Caki2 (cell line): ENCODE results near the gene CCDC73. TPM values are rescaled to one million over a fixed set of nuclear protein-coding genes. Genes with fewer than 3 reads are reported as not detected.

ENCODE experiments used
- DNase-seq: peaks from one replicate; pipeline ENCODE4 v3.0.0-alpha.2; 2015; ENCODE audit warnings: low read depth
- in situ Hi-C: cut with HindIII; loops from 2 replicates; pipeline ENCODE4 v1.10.0; 2016; ENCODE audit warnings: low sequenced_read_pairs, low pct_unique_long_range_greater_than_20kb, mixed read lengths
- total RNA-seq: library from RNA; depleted of rRNA; stranded (reverse); fragments of >200 nt; shearing (Covaris generic); gene quantifications from 2 replicates; pipeline ENCODE4 v1.2.3, GENCODE V29; 2014; ENCODE audit warnings: low replicate concordance; rRNA removed

CCDC73 gene
- total RNA-seq, 1 experiment from 2014 or later, result not detected

DNA sequence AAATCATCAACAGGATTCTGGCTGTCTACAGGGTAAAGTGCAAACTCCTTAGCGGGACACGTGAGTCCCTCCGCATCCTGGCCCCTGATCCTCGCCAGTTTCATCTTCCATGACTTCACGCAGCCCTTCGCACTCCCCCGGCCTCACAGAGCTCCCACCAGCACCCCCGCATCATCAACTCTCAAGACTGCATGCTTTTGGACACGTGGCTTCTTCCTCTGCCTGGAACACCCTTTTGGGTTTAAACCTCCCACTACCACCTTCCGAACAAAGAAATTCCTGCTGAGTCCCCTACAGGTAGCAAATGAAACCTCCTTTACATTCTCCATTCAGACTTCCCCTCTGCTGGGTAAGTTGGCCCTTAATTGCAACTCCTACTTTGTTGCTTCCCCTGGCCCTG, 223.4 kb downstream of the CCDC73 start:
- no peak for DNase-seq
- in situ Hi-C loops, result no loop called here

DNA sequence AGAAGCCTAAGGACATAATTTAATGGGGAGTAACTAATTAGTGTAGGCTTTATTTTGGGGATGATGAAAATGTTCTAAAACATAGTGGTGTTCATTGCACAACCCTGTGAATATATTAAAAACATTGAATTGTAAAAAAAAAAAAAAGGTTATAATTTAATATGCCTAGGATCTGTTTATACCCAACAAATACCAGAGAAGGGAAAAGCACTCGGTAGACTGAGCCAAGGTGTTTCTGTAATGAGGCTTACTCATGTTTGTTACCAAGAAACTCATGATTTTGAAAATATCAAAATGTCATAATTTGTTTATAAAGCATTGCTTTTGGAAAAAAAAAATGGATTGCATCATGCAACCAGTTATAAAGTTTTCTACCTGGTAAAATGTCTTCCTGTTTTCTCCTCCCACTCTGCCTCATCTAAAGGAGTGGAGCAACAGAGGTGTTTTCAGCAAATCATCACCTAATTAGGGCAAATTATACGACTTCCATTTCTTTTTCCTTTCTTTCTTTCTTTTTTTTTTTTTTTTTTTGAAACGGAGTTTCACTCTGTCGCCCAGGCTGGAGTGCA, 225.1 kb downstream of the CCDC73 start:
- no peak for DNase-seq
- in situ Hi-C loops, result no loop called here

DNA sequence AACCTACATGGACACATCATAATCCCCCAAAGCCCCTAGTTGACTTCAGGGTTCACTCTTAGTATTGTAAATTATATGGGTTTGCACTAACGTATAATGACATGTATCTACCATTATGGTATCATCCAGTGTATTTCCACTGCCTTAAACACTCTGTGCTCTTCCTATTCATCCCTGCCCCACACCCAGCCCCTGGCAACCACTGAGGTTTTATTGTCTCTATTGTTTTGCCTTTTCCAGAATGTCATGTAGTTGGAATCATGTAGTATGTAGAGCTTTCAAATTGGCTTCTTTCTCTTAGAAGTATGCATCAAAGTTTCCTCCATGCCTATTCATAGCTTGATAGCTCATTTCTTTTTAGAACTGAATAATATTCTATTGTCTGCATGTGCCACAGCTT, 227.3 kb downstream of the CCDC73 start:
- in situ Hi-C loops, result no loop called here
- DNase-seq, result no peak

DNA sequence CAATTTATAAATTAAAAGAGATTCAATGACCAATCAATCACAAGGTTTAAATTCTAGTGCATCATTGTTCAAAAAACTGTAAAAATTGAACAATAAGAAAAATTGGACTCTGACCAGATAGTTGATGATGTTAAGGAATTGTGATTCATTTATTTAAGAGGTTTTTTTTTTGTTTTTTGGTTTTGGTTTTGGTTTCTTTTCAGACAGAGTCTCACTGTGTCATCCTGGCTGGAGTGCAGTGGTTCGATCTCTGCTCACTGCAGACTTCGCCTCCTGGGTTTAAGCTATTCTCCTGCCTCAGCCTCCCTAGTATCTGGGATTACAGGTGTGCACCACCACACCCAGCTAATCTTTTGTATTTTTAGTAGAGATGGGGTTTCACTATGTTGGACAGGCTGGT, 227.9 kb downstream of the CCDC73 start:
- in situ Hi-C loops, result no loop called here
- DNase-seq, result no peak

DNA sequence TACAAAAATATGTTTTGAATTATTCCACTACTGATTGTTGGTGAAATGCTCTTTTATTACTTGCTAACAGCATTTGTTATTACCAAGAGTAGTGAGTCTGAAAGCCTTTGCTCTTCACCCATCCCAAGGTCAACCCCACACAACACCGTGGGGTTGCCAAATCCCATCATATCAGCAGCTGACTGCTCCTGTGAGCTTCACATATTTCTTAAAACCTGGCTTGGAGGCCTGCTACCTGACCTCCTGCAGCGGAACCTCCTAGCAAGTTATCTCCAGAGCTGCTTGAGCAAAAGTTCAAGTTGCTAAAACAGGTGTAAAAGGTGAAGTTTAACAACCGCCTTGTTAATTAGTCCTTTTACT, 230.9 kb downstream of the CCDC73 start:
- no peak for DNase-seq
- in situ Hi-C loops, result no loop called here

DNA sequence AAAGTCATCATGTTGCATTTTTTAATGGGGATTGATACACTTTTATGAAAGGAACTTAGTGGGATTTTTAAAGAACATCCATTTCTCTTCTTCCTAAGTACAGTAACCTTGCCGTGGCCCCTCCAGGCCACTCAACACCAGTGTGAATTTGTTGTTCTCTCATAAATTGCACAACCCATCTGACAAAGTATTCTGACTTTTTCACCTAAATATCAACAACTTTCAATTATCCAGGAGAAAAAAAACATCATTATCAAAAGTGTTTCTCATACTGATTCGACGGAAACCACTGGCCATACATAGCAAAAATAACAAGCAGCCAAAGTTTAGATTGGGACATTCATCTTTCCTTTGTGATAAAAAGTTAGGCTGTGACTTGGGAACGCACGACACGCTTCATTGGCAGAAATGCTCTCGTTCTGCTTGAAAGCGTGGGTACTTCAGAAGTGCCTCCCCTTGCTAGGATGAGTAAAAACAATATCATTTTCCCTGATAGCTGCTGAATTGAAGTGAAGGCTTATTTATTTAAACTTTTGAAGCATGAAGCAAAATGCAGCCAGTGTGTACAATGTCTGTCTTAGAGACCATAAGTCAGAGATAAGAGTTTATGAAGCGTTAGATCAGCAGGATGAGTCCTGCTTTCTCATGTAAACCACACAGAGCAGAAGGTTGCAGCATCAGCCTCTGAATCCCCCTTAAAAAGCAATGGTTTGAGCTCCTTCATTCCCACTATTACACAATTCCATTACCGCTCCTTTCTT, 231.4 kb downstream of the CCDC73 start:
- peak; percentile 93 for DNase-seq
- in situ Hi-C loops, result no loop called here

DNA sequence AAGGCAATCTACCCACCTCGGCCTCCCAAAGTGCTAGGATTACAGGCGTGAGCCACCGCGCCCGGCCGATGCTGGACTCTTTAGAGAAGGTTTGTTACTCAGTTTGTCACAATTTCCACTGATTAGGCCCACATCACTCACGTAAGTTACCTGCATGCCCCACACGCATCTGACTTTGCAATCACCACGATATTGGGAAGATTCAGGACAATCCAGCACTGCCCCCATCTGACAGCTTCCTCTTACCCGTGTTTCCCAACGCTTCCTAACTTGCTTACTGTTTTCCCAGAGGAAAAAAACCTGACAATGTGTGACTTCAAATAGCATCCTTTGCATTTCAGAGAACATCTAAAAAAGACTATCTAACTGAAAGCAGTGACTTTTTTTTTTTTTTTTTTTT, 232.6 kb downstream of the CCDC73 start:
- in situ Hi-C loops, result no loop called here
- no peak for DNase-seq

DNA sequence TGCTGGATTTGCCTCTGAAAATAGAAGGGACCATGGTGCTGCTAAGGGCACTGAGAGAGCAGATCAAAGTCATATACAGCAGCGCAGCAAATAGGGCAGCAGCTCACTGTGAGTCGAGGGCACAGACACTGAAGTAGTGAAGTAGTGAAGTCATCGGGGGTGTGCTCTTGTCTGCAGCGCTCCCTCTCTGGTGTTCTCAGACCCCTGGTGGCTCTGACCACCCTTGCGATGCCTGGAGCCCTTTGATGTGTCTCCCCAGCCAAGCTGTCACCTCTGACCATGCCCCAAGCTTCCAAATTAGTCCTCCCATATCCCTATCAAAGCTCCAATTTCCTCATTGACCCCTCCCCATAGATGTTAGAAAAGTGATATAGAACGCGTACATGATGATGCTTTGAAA, 238.6 kb downstream of the CCDC73 start:
- DNase-seq, result no peak
- in situ Hi-C loops, result no loop called here

DNA sequence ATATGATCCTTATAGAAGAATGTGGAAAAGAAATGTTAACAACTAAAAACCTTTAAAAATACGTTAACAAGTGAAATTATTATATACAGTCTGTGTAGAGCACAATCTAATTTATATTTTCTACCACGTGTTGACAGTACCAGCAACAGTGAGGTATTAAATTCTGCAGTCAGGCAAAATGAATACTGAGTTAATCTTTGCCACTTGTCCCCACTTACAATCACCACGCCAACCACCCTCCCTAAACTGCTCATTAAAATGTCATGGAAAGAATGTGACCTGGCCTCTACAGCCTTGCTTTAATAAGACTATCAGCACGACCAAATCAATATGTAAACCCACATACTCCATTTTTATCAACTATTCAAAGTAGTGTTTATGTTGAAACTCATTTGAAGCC, 239.4 kb downstream of the CCDC73 start:
- DNase-seq, result peak; percentile 13
- in situ Hi-C loops, result no loop called here

Other genes starting within 250 kb of the CCDC73 start
- 328 and 371 TPM in 2 replicates for gene EIF3M, start 210.8 kb downstream of the CCDC73 start, total RNA-seq
- 2.3 and 2.6 TPM in 2 replicates for gene PRRG4, start 35.3 kb upstream of the CCDC73 start, total RNA-seq
- 5.0 and 5.7 TPM in 2 replicates for gene QSER1, start 98.1 kb upstream of the CCDC73 start, total RNA-seq
- gene DEPDC7, start 221.2 kb upstream of the CCDC73 start, total RNA-seq, result 2.4 and 2.5 TPM in 2 replicates
- 1.1 and 5.3 TPM in 2 replicates for gene TCP11L1, start 244.9 kb upstream of the CCDC73 start, total RNA-seq